Right lobe of liver (tissue), 6 donors: ENCODE data around the gene DNAH1. TPM values are rescaled to one million over a fixed set of nuclear protein-coding genes. Genes with fewer than 3 reads are reported as not detected.

Experiments used
- ATAC-seq, 4 donors: fragments of 200-7000 bp; cut with Tn5 transposase; one replicate each; pipeline ENCODE4 v1.9.1; 2020; ENCODE audit warnings: mild to moderate bottlenecking in 4 of 4, moderate library complexity in 4 of 4
- DNase-seq, 3 donors: peaks; one replicate each; pipeline ENCODE4 v3.0.0-alpha.2; 2020
- H3K27ac ChIP-seq, 3 donors: fragments of 200-600 bp; one replicate each; pipeline ENCODE4 v1.8.0; 2022
- H3K27me3 ChIP-seq, 2 donors: fragments of 200-600 bp; one replicate each; pipeline ENCODE4 v1.8.0; 2022
- H3K36me3 ChIP-seq, 4 donors: fragments of 200-600 bp; sonication (generic) in 1 of 4; one replicate each; pipeline versions ENCODE4 v1.5.1 to v1.8.0; 2017 to 2022; ENCODE audit warnings: control low read depth in 1 of 4
- H3K4me1 ChIP-seq, 4 donors: fragments of 200-600 bp; sonication (generic) in 1 of 4; one replicate each; pipeline versions ENCODE4 v1.5.1 to v1.8.0; 2017 to 2022; ENCODE audit warnings: control low read depth in 1 of 4
- H3K4me3 ChIP-seq, 3 donors: fragments of 200-600 bp; one replicate each; pipeline ENCODE4 v1.8.0; 2022
- H3K9me3 ChIP-seq, 4 donors: fragments of 200-600 bp; sonication (generic) in 1 of 4; one replicate each; pipeline versions ENCODE4 v1.5.1 to v1.8.0; 2017 to 2022; ENCODE audit warnings: control low read depth in 1 of 4
- POLR2A ChIP-seq: fragments of 450-650 bp; IDR thresholded peaks from one replicate; pipeline ENCODE4 v1.6.1; 2017; ENCODE audit warnings: antibody characterized with exemption, mild to moderate bottlenecking
- WGBS: methylation state at CpG from one replicate; pipeline ENCODE4 v1.1.6; 2018; ENCODE audit warnings: low coverage, low lambda C conversion rate; ENCODE audit not compliant: insufficient coverage; ENCODE audit errors: missing lambda C conversion rate; 5-methylcytosine and 5-hydroxymethylcytosine counted together
- intact Hi-C, 2 donors: fragments of 100-400 bp; cut with DNase I; formaldehyde crosslinking; loops; one replicate each; pipeline versions ENCODE4 v1.11.2 to v1.14.1; 2022
- total RNA-seq, 6 experiments: library from RNA; depleted of rRNA in 2 of 6; stranded (reverse); fragments of >200 nt in 2 of 6; fragmentation: NEBNext Ultra II Directional in 3 of 6; extraction: Animal tissue kit (Norgen Biotek cat#: 25700) in 3 of 6; gene quantifications; one replicate each; pipeline versions ENCODE4 v1.1.0 to v1.2.4, GENCODE V29; 2016 to 2023
- TF ChIP-seq, protein P1 (sequence below), 4 donors: fragments of 200-600 bp in 3 of 4; fragments of 450-650 bp in 1 of 4; IDR thresholded peaks; one replicate each; pipeline versions ENCODE4 v1.5.1 to v1.8.0; 2016 to 2022; ENCODE audit warnings: antibody characterized with exemption in 4 of 4, mild to moderate bottlenecking in 2 of 4
- donor health status: DM: no; HTN: yes; CAD: no.
- donor health status: DM: no; HTN: no; CAD: no.
- donor health status: DM: no; HTN: no; CAD: no.
- donor health status: DM: no; HTN: yes; CAD: no.
- donor health status: DM: no; HTN: yes; CAD: no.

The DNAH1 gene
- total RNA-seq, 6 experiments from 2014 or later, result 1.6 to 11.2 (median 8.1) TPM

DNA sequence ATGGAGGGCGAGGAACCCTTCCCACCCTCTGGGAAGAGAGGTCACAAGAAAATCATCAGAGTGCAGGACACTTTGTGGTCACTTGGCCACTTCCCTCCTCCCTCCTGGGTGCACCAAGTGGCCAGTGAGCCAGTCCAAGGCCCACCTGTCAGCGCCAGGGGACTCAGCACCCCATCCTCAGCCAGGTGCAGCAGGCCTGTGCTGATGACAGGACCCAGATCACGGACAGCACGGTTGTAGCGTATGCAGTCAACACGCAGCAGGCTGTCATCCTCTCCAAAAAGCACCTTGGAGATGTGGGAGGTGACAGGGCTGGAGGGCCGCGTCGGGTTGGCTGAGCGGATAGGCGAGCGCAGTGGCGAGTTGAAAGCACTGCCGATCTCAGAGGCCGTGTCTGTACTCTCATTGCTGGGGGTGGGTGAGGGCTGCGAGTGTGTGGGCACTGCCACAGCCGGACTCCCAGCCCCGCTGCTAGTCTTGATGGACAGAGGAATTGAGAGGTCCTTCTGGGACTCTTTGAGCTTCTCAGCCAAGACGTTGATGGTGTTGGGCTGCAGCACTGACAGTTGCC, 87.2 kb downstream of the DNAH1 start:
- Histone ChIP-seq H3K27me3 (no peaks in the 10 kb centered on the region), H3K27ac (no peak overlapping the region), H3K9me3 (no peaks in the 10 kb centered on the region), H3K4me1 (no peaks in the 10 kb centered on the region), H3K36me3 (peaks cover 0 to 69% (median 28%) of the 10 kb centered on the region in 4 donors), H3K4me3 (no peak overlapping the region)
- ATAC-seq (no peak), DNase-seq (peak in 1 of 3 donors; percentile 54)
- TF ChIP-seq POLR2A, result no peak
- TF ChIP-seq, protein P1, sequence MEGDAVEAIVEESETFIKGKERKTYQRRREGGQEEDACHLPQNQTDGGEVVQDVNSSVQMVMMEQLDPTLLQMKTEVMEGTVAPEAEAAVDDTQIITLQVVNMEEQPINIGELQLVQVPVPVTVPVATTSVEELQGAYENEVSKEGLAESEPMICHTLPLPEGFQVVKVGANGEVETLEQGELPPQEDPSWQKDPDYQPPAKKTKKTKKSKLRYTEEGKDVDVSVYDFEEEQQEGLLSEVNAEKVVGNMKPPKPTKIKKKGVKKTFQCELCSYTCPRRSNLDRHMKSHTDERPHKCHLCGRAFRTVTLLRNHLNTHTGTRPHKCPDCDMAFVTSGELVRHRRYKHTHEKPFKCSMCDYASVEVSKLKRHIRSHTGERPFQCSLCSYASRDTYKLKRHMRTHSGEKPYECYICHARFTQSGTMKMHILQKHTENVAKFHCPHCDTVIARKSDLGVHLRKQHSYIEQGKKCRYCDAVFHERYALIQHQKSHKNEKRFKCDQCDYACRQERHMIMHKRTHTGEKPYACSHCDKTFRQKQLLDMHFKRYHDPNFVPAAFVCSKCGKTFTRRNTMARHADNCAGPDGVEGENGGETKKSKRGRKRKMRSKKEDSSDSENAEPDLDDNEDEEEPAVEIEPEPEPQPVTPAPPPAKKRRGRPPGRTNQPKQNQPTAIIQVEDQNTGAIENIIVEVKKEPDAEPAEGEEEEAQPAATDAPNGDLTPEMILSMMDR (IDR thresholded peaks at IDR 0.05), result no peak
- intact Hi-C loops, result no loop called here
- WGBS, result 95% methylated on average over 7 of the region's 19 CpGs

DNA sequence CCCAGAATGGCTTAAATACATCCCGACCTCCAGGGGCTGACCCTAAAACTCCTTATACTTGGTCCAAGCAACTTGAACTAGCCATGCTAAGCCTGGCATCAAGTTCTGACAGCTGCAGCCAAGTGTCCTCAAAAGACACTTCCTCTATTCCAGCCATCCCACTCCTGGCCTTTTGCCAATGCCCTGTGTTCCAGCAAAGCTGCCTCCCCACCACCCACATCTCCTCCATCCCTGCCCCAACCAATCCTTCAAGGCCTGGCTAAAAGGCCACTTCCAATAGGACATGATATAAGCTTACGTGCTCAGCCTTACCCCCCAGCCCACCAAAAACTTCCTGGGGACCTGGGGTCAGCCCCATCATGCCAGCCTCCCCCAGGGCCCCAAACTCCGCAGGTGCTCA, 87.8 kb downstream of the DNAH1 start:
- 67% methylated on average over 1 of the region's 3 CpGs for WGBS
- peak in 1 of 3 donors; percentile 41 for DNase-seq
- Histone ChIP-seq H3K27me3 (no peaks in the 10 kb centered on the region), H3K27ac (no peak overlapping the region), H3K4me1 (peaks cover 0 to 6% (median 2%) of the 10 kb centered on the region in 4 donors), H3K4me3 (no peak overlapping the region), H3K36me3 (peaks cover 0 to 69% (median 28%) of the 10 kb centered on the region in 4 donors), H3K9me3 (no peaks in the 10 kb centered on the region)
- TF ChIP-seq, protein P1 (IDR thresholded peaks at IDR 0.05), result no peak
- TF ChIP-seq POLR2A, result no peak
- no peak for ATAC-seq
- intact Hi-C loops, result no loop called here

DNA sequence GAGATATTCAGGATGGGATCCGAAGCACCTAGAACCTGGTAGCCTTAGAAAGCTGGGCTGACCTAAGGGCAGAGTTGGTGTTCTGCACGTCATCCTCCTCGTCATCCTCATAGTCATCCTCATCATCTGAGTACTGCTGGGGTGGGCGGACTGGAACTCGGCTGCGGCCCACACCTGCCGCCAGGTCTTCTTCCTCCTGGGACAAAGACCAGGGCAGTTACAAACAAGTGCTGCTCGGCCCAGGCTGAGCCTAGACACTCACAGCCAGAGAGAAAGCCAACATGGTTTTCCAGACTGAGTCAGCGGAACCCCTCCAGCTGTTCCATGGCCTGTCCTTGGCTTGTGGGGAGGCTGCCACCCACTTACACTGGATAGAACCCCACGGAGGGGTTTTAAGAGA, 88.3 kb downstream of the DNAH1 start:
- ATAC-seq, result no peak
- H3K36me3 ChIP-seq, result peaks cover 0 to 69% (median 28%) of the 10 kb centered on the region in 4 donors
- H3K4me3 ChIP-seq, result no peak overlapping the region
- intact Hi-C loops, result no loop called here
- no CpG with 5 or more reads among the region's 10 CpGs for WGBS
- no peak overlapping the region for H3K27ac ChIP-seq
- TF ChIP-seq, protein P1 (IDR thresholded peaks at IDR 0.05), result no peak
- TF ChIP-seq POLR2A, result no peak
- peaks cover 0 to 10% (median 3%) of the 10 kb centered on the region in 4 donors for H3K4me1 ChIP-seq
- DNase-seq, result peak in 1 of 3 donors; percentile 25
- H3K27me3 ChIP-seq, result no peaks in the 10 kb centered on the region
- no peaks in the 10 kb centered on the region for H3K9me3 ChIP-seq

DNA sequence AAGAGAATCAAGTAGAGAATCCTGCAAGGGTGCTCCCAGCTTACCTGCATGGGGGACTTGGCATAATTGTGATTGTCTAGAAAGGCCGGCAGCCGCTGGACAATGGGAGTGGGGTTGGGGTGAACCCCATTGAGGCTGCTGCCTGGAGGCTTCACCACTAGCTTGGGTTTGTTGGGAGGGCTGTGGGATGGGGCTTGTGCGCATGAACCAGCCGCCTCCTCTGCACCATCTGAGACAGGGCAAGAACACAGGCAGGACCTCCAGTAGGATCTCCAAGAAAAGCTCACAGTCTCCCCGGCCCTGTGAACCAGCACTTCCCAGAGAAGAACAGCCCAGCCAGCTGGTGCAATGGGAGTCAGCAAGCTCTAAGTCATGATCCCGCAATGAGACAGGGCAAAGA, 88.9 kb downstream of the DNAH1 start:
- ATAC-seq (no peak), DNase-seq (peak in 1 of 3 donors; percentile 38)
- H3K4me1 ChIP-seq, result peaks cover 0 to 11% (median 3%) of the 10 kb centered on the region in 4 donors
- no peaks in the 10 kb centered on the region for H3K9me3 ChIP-seq
- WGBS, result 90% methylated on average over 2 of the region's 6 CpGs
- peaks cover 0 to 69% (median 28%) of the 10 kb centered on the region in 4 donors for H3K36me3 ChIP-seq
- no peak overlapping the region for H3K27ac ChIP-seq
- no peaks in the 10 kb centered on the region for H3K27me3 ChIP-seq
- TF ChIP-seq POLR2A, result no peak
- TF ChIP-seq, protein P1 (IDR thresholded peaks at IDR 0.05), result no peak
- intact Hi-C loops, result no loop called here
- H3K4me3 ChIP-seq, result no peak overlapping the region
